HepG2 (cell line): ENCODE results near the gene SIM1.

Experiments
- ISX ChIP-seq: sonication (generic); formaldehyde crosslinking; conservative IDR thresholded peaks from 2 replicates; pipeline ENCODE4 v1.5.0; 2020; ENCODE audit warnings: missing genetic modification reagents
- JUND ChIP-seq: sonication (generic); formaldehyde crosslinking; IDR thresholded peaks from 2 replicates; pipeline ENCODE4 v1.8.0; 2022; ENCODE audit warnings: mild to moderate bottlenecking, missing genetic modification reagents
- KDM5A ChIP-seq: fragments of 200-600 bp; sonication (generic); IDR thresholded peaks from 2 replicates; pipeline ENCODE4 v1.7.0; 2018; ENCODE audit warnings: antibody characterized with exemption, mild to moderate bottlenecking, low read length, borderline replicate concordance
- PAF1 ChIP-seq: IDR thresholded peaks from 2 replicates; pipeline ENCODE4 v1.6.1; 2016; ENCODE audit warnings: missing genetic modification reagents, missing compliant biosample characterization
- SMAD3 ChIP-seq: sonication (generic); formaldehyde crosslinking; IDR thresholded peaks from 2 replicates; pipeline ENCODE4 v1.4.0; 2020; ENCODE audit warnings: missing genetic modification reagents
- TSC22D2 ChIP-seq: sonication (generic); formaldehyde crosslinking; IDR thresholded peaks from 2 replicates; pipeline ENCODE4 v1.5.1; 2020; ENCODE audit warnings: missing genetic modification reagents, mild to moderate bottlenecking, borderline replicate concordance
- ZNF101 ChIP-seq: sonication (generic); formaldehyde crosslinking; IDR thresholded peaks from 2 replicates; pipeline ENCODE4 v1.4.0; 2020; ENCODE audit warnings: mild to moderate bottlenecking, low read depth, missing genetic modification reagents, borderline replicate concordance
- ZNF510 ChIP-seq: sonication (generic); formaldehyde crosslinking; IDR thresholded peaks from 2 replicates; pipeline ENCODE4 v1.4.0; 2020; ENCODE audit warnings: low read depth, mild to moderate bottlenecking, missing genetic modification reagents
- ZNF879 ChIP-seq: sonication (generic); formaldehyde crosslinking; IDR thresholded peaks from 2 replicates; pipeline ENCODE4 v1.8.1; 2023; ENCODE audit warnings: missing genetic modification reagents
- TF ChIP-seq, protein P1 (sequence below): sonication (generic); formaldehyde crosslinking; IDR thresholded peaks from 2 replicates; pipeline ENCODE4 v1.5.0; 2020; ENCODE audit warnings: missing genetic modification reagents
- TF ChIP-seq, protein P2 (sequence below): sonication (generic); formaldehyde crosslinking; IDR thresholded peaks from 2 replicates; pipeline ENCODE4 v1.5.1; 2020; ENCODE audit warnings: missing genetic modification reagents, mild to moderate bottlenecking, borderline replicate concordance
- TF ChIP-seq, protein P3 (sequence below): sonication (generic); formaldehyde crosslinking; IDR thresholded peaks from 2 replicates; pipeline ENCODE4 v1.5.0; 2020; ENCODE audit warnings: mild to moderate bottlenecking, missing genetic modification reagents, moderate library complexity
- TF ChIP-seq, protein P4 (sequence below): sonication (generic); formaldehyde crosslinking; conservative IDR thresholded peaks from 2 replicates; pipeline ENCODE4 v1.8.0; 2022; ENCODE audit warnings: mild to moderate bottlenecking, moderate library complexity, missing genetic modification reagents

DNA sequence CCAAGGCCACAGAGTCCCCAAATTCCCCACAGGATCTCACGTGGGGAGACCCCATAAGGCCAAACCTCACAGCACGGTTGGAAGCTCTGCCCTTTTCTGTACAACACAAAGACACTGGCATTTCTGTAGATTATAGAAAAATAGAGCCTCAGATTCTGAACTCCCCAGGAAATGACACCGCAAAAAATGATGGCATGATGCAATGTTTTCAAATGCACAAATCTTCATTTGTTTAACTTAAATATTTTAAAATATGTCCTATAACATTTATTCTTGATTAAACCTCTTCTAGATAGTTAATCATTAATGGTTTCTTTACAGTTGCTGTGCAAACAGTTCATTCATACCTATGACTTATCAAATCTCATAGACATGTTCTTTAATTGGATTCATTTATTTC, 33.8 kb downstream of the SIM1 start:
- TF ChIP-seq ISX (CRISPR knock-in tag) (no peak), ZNF101 (no peak), PAF1 (CRISPR knock-in tag) (no peak), ZNF510 (CRISPR knock-in tag) (no peak), ZNF879 (CRISPR knock-in tag) (no peak), SMAD3 (CRISPR knock-in tag) (no peak), JUND (CRISPR knock-in tag) (no peak), KDM5A (no peak), TSC22D2 (CRISPR knock-in tag) (no peak)
- TF ChIP-seq, protein P1, sequence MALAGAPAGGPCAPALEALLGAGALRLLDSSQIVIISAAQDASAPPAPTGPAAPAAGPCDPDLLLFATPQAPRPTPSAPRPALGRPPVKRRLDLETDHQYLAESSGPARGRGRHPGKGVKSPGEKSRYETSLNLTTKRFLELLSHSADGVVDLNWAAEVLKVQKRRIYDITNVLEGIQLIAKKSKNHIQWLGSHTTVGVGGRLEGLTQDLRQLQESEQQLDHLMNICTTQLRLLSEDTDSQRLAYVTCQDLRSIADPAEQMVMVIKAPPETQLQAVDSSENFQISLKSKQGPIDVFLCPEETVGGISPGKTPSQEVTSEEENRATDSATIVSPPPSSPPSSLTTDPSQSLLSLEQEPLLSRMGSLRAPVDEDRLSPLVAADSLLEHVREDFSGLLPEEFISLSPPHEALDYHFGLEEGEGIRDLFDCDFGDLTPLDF (CRISPR knock-in tag): no peak
- TF ChIP-seq, protein P2, sequence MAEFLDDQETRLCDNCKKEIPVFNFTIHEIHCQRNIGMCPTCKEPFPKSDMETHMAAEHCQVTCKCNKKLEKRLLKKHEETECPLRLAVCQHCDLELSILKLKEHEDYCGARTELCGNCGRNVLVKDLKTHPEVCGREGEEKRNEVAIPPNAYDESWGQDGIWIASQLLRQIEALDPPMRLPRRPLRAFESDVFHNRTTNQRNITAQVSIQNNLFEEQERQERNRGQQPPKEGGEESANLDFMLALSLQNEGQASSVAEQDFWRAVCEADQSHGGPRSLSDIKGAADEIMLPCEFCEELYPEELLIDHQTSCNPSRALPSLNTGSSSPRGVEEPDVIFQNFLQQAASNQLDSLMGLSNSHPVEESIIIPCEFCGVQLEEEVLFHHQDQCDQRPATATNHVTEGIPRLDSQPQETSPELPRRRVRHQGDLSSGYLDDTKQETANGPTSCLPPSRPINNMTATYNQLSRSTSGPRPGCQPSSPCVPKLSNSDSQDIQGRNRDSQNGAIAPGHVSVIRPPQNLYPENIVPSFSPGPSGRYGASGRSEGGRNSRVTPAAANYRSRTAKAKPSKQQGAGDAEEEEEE (CRISPR knock-in tag): no peak
- TF ChIP-seq, protein P3, sequence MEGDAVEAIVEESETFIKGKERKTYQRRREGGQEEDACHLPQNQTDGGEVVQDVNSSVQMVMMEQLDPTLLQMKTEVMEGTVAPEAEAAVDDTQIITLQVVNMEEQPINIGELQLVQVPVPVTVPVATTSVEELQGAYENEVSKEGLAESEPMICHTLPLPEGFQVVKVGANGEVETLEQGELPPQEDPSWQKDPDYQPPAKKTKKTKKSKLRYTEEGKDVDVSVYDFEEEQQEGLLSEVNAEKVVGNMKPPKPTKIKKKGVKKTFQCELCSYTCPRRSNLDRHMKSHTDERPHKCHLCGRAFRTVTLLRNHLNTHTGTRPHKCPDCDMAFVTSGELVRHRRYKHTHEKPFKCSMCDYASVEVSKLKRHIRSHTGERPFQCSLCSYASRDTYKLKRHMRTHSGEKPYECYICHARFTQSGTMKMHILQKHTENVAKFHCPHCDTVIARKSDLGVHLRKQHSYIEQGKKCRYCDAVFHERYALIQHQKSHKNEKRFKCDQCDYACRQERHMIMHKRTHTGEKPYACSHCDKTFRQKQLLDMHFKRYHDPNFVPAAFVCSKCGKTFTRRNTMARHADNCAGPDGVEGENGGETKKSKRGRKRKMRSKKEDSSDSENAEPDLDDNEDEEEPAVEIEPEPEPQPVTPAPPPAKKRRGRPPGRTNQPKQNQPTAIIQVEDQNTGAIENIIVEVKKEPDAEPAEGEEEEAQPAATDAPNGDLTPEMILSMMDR: no peak
- TF ChIP-seq, protein P4, sequence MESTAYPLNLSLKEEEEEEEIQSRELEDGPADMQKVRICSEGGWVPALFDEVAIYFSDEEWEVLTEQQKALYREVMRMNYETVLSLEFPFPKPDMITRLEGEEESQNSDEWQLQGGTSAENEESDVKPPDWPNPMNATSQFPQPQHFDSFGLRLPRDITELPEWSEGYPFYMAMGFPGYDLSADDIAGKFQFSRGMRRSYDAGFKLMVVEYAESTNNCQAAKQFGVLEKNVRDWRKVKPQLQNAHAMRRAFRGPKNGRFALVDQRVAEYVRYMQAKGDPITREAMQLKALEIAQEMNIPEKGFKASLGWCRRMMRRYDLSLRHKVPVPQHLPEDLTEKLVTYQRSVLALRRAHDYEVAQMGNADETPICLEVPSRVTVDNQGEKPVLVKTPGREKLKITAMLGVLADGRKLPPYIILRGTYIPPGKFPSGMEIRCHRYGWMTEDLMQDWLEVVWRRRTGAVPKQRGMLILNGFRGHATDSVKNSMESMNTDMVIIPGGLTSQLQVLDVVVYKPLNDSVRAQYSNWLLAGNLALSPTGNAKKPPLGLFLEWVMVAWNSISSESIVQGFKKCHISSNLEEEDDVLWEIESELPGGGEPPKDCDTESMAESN (CRISPR knock-in tag): no peak
